Right atrium auricular region (tissue), 2 donors: ENCODE results near the gene ACTN4. TPM values are rescaled to one million over a fixed set of nuclear protein-coding genes. Genes with fewer than 3 reads are reported as not detected.
A peak's percentile ranks its signal among the peaks of the same experiment; 100 is the strongest.

Experiments
- DNase-seq: peaks from one replicate; pipeline ENCODE4 v3.0.0-alpha.2; 2019; ENCODE audit warnings: low spot score
- H3K27ac ChIP-seq, 2 donors: fragments of 200-600 bp; sonication (generic); 1 replicate in 1 of 2; 2 replicates in 1 of 2; pipeline ENCODE4 v1.5.1; 2016 to 2019
- H3K27me3 ChIP-seq, 2 donors: fragments of 200-600 bp; sonication (generic); one replicate each; pipeline versions ENCODE4 v1.5.1 to v1.6.0; 2017 to 2019
- H3K36me3 ChIP-seq: fragments of 200-600 bp; sonication (generic); one replicate; pipeline ENCODE4 v1.5.1; 2016
- H3K4me1 ChIP-seq, 2 donors: fragments of 200-600 bp; sonication (generic); one replicate each; pipeline versions ENCODE4 v1.5.1 to v1.6.0; 2017 to 2019
- H3K4me3 ChIP-seq, 2 donors: fragments of 200-600 bp; sonication (generic); 1 replicate in 1 of 2; 2 replicates in 1 of 2; pipeline ENCODE4 v1.5.1; 2017 to 2019; ENCODE audit warnings: mild to moderate bottlenecking in 1 of 2, moderate library complexity in 1 of 2
- H3K9me3 ChIP-seq, 2 donors: fragments of 200-600 bp; sonication (generic); one replicate each; pipeline ENCODE4 v1.5.1; 2019
- total RNA-seq, 2 donors: library from RNA; depleted of rRNA; stranded (reverse); fragments of >200 nt; gene quantifications; one replicate each; pipeline ENCODE4 v1.1.0, GENCODE V29; 2016
- TF ChIP-seq, protein P1 (sequence below), 2 donors: fragments of 200-600 bp; sonication (generic); IDR thresholded peaks; one replicate each; pipeline ENCODE4 v1.5.1; 2019; ENCODE audit warnings: antibody characterized with exemption in 2 of 2

Gene ACTN4
- total RNA-seq, 2 donors from 2014 or later = 115 to 180 TPM

DNA sequence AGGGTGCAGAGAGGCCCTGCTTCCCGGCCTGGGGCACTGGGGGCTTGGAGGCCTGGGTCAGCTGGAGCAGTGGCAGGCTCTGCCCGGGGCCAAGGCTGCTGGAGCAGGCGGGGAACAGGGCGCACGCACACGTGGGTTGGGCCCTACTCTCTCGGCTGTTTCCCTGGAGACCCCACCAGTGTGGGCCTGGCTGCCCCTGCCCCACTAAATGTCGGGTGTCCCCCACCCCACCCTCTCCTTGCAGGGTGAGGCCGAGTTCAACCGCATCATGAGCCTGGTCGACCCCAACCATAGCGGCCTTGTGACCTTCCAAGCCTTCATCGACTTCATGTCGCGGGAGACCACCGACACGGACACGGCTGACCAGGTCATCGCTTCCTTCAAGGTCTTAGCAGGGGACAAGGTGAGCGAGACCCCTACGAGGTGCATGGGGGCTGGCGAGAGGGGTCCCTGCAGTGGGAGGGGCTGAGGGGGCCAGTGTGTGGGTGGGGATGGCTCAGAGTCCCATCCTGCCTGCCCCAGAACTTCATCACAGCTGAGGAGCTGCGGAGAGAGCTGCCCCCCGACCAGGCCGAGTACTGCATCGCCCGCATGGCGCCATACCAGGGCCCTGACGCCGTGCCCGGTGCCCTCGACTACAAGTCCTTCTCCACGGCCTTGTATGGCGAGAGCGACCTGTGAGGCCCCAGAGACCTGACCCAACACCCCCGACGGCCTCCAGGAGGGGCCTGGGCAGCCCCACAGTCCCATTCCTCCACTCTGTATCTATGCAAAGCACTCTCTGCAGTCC, 81.5 kb downstream of the ACTN4 start:
- TF ChIP-seq, protein P1, sequence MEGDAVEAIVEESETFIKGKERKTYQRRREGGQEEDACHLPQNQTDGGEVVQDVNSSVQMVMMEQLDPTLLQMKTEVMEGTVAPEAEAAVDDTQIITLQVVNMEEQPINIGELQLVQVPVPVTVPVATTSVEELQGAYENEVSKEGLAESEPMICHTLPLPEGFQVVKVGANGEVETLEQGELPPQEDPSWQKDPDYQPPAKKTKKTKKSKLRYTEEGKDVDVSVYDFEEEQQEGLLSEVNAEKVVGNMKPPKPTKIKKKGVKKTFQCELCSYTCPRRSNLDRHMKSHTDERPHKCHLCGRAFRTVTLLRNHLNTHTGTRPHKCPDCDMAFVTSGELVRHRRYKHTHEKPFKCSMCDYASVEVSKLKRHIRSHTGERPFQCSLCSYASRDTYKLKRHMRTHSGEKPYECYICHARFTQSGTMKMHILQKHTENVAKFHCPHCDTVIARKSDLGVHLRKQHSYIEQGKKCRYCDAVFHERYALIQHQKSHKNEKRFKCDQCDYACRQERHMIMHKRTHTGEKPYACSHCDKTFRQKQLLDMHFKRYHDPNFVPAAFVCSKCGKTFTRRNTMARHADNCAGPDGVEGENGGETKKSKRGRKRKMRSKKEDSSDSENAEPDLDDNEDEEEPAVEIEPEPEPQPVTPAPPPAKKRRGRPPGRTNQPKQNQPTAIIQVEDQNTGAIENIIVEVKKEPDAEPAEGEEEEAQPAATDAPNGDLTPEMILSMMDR (IDR thresholded peaks at IDR 0.05) = no peak
- DNase-seq = no peak
- Histone ChIP-seq H3K27ac (peak overlapping the region; percentile 53 to 65), H3K9me3 (no peaks in the 10 kb centered on the region), H3K36me3 (peaks cover 73% of the 10 kb centered on the region), H3K4me1 (peaks cover 0 to 64% of the 10 kb centered on the region in 2 donors), H3K4me3 (no peak overlapping the region), H3K27me3 (no peaks in the 10 kb centered on the region)

DNA sequence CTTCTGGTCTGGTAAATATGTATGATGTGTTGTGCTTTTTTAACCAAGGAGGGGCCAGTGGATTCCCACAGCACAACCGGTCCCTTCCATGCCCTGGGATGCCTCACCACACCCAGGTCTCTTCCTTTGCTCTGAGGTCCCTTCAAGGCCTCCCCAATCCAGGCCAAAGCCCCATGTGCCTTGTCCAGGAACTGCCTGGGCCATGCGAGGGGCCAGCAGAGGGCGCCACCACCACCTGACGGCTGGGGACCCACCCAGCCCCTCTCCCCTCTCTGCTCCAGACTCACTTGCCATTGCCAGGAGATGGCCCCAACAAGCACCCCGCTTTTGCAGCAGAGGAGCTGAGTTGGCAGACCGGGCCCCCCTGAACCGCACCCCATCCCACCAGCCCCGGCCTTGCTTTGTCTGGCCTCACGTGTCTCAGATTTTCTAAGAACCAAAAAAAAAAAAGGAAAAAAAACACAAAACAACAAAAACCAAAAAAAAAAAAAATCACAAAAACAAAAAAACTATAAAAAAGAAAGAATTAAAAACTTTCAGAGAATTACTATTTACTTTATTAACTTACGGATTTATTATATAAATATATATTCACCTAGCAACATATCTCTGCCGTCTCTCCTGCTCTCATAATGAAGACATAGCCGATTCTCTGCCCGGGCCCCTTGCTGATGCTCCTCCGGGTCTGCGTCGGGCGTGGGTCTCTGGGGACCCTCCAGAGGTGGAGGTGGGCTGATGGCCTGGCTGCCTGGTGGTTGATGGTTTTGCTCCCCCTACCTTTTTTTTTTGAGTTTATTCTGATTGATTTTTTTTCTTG, 82.4 kb downstream of the ACTN4 start:
- TF ChIP-seq, protein P1 (IDR thresholded peaks at IDR 0.05) = peak; percentile 77 to 83
- Histone ChIP-seq H3K4me3 (no peak overlapping the region), H3K36me3 (peaks cover 64% of the 10 kb centered on the region), H3K4me1 (peaks cover 0 to 71% of the 10 kb centered on the region in 2 donors), H3K27me3 (no peaks in the 10 kb centered on the region), H3K9me3 (no peaks in the 10 kb centered on the region), H3K27ac (peak overlapping the region; percentile 53 to 65)
- peak; percentile 78 for DNase-seq

- H3K4me1 ChIP-seq = peaks cover 0 to 76% of the 10 kb centered on the region in 2 donors
Measured at GRCh38 chr19:38730470-38730730, 83.0 kb downstream of the ACTN4 start.

DNA sequence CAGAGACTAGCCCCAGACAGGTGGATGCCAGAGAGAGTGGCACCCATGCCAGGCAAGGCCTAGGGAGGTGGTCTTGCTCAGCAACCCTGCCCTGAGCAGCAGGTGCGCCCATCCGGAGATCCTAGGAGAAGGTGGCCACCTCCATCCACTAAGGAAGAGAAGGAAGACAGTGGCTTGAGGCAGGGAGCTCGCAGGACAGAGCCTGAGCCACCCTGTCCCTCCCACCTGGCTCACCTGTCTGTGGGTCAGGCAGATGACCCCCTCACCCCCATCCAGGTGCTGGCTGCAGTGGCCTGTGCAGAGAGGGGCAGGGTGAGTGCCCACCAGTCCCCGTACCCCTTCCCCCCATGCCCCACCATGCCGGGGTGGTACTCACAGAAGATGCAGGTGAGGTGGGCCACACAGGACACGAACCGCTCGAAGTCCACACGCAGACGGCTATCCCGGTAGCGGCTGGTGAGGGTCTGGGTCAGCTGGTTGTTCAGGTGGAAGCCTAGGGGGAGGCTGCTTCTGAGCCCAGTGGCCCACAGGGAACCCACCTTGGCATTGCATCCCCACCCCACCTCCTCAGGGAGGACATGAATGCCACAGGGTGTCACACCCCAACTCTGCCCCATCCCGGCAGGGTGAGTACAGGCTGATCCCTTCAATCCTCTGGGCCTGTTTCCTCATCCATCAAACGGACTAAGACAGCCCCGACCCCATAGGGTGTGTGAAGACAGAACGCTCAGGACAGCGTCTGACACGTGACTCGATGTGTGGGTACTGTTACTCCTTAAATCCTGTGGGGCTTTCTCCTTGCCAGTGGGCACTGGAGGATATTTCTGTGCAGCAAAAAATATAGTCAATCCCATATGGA, 83.5 kb downstream of the ACTN4 start:
- H3K4me1 ChIP-seq = peaks cover 0 to 74% of the 10 kb centered on the region in 2 donors
- peak overlapping the region; percentile 63 to 71 for H3K27ac ChIP-seq
- H3K9me3 ChIP-seq = no peaks in the 10 kb centered on the region
- H3K36me3 ChIP-seq = peaks cover 53% of the 10 kb centered on the region
- no peaks in the 10 kb centered on the region for H3K27me3 ChIP-seq
- DNase-seq = no peak
- H3K4me3 ChIP-seq = no peak overlapping the region
- TF ChIP-seq, protein P1 (IDR thresholded peaks at IDR 0.05) = no peak

More at GRCh38 chr19:38730470-38730730, 83.0 kb downstream of the ACTN4 start:
- DNase-seq = no peak
- Histone ChIP-seq H3K27me3 (no peaks in the 10 kb centered on the region), H3K27ac (no peak overlapping the region), H3K9me3 (no peaks in the 10 kb centered on the region), H3K36me3 (peaks cover 59% of the 10 kb centered on the region), H3K4me3 (no peak overlapping the region)
- TF ChIP-seq, protein P1 (IDR thresholded peaks at IDR 0.05) = no peak

GRCh38 chr19:38731654-38732301, 84.3 kb downstream of the ACTN4 start:
- TF ChIP-seq, protein P1 (IDR thresholded peaks at IDR 0.05) = no peak
- Histone ChIP-seq H3K27me3 (no peaks in the 10 kb centered on the region), H3K27ac (peak overlapping the region; percentile 63 to 71), H3K9me3 (no peaks in the 10 kb centered on the region), H3K4me3 (no peak overlapping the region), H3K36me3 (peaks cover 45% of the 10 kb centered on the region), H3K4me1 (peaks cover 0 to 74% of the 10 kb centered on the region in 2 donors)
- DNase-seq = no peak
